HEK293T (cell line): Measurements from ENCODE around the gene SIGLEC1.

Experiments used
- CTCF ChIA-PET: fragments of 350-600 bp; formaldehyde crosslinking; extraction: SDS; loops from one replicate; lab custom pipeline; 2021; ENCODE audit warnings: antibody characterized with exemption, inconsistent platforms; lab: Yijun Ruan, JAX
- POLR2A ChIA-PET: fragments of 350-600 bp; formaldehyde crosslinking; extraction: SDS; loops from one replicate; lab custom pipeline; 2020; ENCODE audit warnings: antibody characterized with exemption, inconsistent platforms; lab: Yijun Ruan, JAX
- DNase-seq: peaks from one replicate; pipeline ENCODE4 v3.0.0; 2012; ENCODE audit warnings: mixed read lengths; ENCODE audit errors: extremely low spot score
- ARNT ChIP-seq: fragments of 450-650 bp; IDR thresholded peaks from 2 replicates; pipeline ENCODE4 v1.6.1; 2017; ENCODE audit warnings: mild to moderate bottlenecking
- BHLHE40 ChIP-seq: fragments of 450-650 bp; IDR thresholded peaks from 2 replicates; pipeline ENCODE4 v1.6.1; 2016; ENCODE audit warnings: mild to moderate bottlenecking, moderate library complexity, borderline replicate concordance
- CTBP1 ChIP-seq: fragments of 450-650 bp; IDR thresholded peaks from 2 replicates; pipeline ENCODE4 v1.6.1; 2016; ENCODE audit warnings: borderline replicate concordance
- ELF4 ChIP-seq: fragments of 450-650 bp; IDR thresholded peaks from 2 replicates; pipeline ENCODE4 v1.6.1; 2017; ENCODE audit warnings: antibody characterized with exemption
- FOXA1 ChIP-seq: fragments of 450-650 bp; IDR thresholded peaks from 2 replicates; pipeline ENCODE4 v1.6.1; 2016; ENCODE audit warnings: mild to moderate bottlenecking
- FOXK2 ChIP-seq: fragments of 450-650 bp; IDR thresholded peaks from 2 replicates; pipeline ENCODE4 v1.6.1; 2016; ENCODE audit warnings: mild to moderate bottlenecking
- FOXM1 ChIP-seq: fragments of 450-650 bp; IDR thresholded peaks from 2 replicates; pipeline ENCODE4 v1.6.1; 2017; ENCODE audit warnings: mild to moderate bottlenecking, borderline replicate concordance
- HDGF ChIP-seq: fragments of 450-650 bp; IDR thresholded peaks from 2 replicates; pipeline ENCODE4 v1.6.1; 2017; ENCODE audit warnings: antibody characterized with exemption, borderline replicate concordance
- L3MBTL2 ChIP-seq: fragments of 450-650 bp; conservative IDR thresholded peaks from 2 replicates; pipeline ENCODE4 v1.6.1; 2016; ENCODE audit warnings: mild to moderate bottlenecking
- LEF1 ChIP-seq: fragments of 450-650 bp; IDR thresholded peaks from 2 replicates; pipeline ENCODE4 v1.6.1; 2017; ENCODE audit warnings: mild to moderate bottlenecking, borderline replicate concordance
- NFRKB ChIP-seq: fragments of 450-650 bp; IDR thresholded peaks from 2 replicates; pipeline ENCODE4 v1.6.1; 2016; ENCODE audit warnings: mild to moderate bottlenecking, moderate library complexity
- PKNOX1 ChIP-seq: fragments of 450-650 bp; IDR thresholded peaks from 2 replicates; pipeline ENCODE4 v1.6.1; 2016
- SP1 ChIP-seq: fragments of 450-650 bp; IDR thresholded peaks from 2 replicates; pipeline ENCODE4 v1.6.1; 2017
- SUZ12 ChIP-seq: fragments of 450-650 bp; IDR thresholded peaks from 2 replicates; pipeline ENCODE4 v1.6.1; 2016; ENCODE audit warnings: mild to moderate bottlenecking
- TARDBP ChIP-seq: fragments of 450-650 bp; IDR thresholded peaks from 2 replicates; pipeline ENCODE4 v1.6.1; 2016
- ZNF384 ChIP-seq: fragments of 450-650 bp; IDR thresholded peaks from 2 replicates; pipeline ENCODE4 v1.6.1; 2016

Gene SIGLEC1

DNA sequence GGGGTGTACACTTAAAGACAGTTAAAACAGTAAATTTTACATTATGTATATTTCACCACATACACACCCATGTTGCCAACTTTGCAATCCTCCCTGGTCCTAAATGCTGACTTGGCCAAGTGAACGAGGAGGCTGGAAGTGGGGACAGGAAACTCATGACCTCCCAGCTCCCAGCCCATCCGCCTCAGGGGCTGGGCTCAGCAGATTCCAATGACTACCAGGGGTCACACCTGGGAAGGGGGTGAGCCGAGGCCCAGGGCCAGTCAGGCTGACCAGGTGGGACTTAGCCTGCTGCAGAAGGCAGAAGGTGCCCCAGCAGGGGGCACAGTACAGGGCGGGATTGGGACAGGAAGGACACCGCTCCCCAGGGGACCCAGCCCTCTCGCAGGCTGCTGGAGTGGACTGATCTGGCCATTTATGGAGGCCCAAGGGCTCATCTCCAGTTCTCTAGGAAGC is 2.4 kb downstream of the SIGLEC1 start:
- DNase-seq: no peak
- TF ChIP-seq ZNF384: no peak
- no peak for TF ChIP-seq FOXM1
- no peak for TF ChIP-seq LEF1
- no peak for TF ChIP-seq BHLHE40
- no peak for TF ChIP-seq SP1
- TF ChIP-seq L3MBTL2: no peak
- TF ChIP-seq ARNT: no peak
- no peak for TF ChIP-seq HDGF
- TF ChIP-seq SUZ12: no peak
- no peak for TF ChIP-seq TARDBP
- TF ChIP-seq ELF4: no peak
- no peak for TF ChIP-seq FOXA1
- TF ChIP-seq CTBP1: no peak
- no peak for TF ChIP-seq PKNOX1
- no peak for TF ChIP-seq FOXK2
- no peak for TF ChIP-seq NFRKB
- POLR2A ChIA-PET: interaction anchor here (1.2 to 1.4 kb wide), 2 partner anchors 22 to 35 kb away, joined by 5 to 6 read pairs; no protein-coding TSS in a partner anchor
- CTCF ChIA-PET: interaction anchor here (0.5 to 2.6 kb wide), 13 partner anchors 11 to 237 kb away, joined by 3 to 28 read pairs (median 5); no protein-coding TSS in a partner anchor

DNA sequence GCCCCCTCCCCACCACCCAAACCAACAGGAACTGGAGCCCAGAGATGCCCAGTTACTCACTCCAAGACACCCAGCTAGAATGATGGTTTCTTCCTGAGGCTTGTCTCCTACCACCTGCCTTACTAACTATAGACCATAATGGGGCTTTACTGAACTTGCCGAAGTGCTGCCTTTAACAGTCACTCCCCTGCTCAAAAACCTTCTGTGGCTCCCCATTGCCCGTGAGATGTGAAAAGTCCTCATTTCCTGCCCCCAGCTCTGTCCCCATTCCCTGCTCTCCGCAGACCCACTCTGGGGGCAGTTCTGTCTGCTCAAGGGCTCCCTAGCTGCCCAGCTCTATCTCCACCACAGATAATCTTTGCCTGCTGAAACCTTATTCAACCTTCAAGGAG is 4.9 kb downstream of the SIGLEC1 start:
- CTCF ChIA-PET: interaction anchor here (0.9 to 1.6 kb wide), 3 partner anchors 9 to 144 kb away, joined by 3 to 5 read pairs (median 5); no protein-coding TSS in a partner anchor
- TF ChIP-seq CTBP1 (no peak), ARNT (no peak), BHLHE40 (no peak), PKNOX1 (no peak), FOXK2 (no peak), ELF4 (no peak), FOXA1 (no peak), SP1 (no peak), ZNF384 (no peak), HDGF (no peak), SUZ12 (no peak), L3MBTL2 (no peak), NFRKB (no peak), FOXM1 (no peak)
- POLR2A ChIA-PET: interaction anchor here (0.5 to 0.9 kb wide), 2 partner anchors 33 to 544 kb away, joined by 3 to 4 read pairs; no protein-coding TSS in a partner anchor
- no peak for DNase-seq

GRCh38 chr20:3706774-3707507 is 5.5 kb downstream of the SIGLEC1 start:
- ChIA-PET CTCF (interaction anchor here (0.9 to 1.6 kb wide), 3 partner anchors 9 to 144 kb away, joined by 3 to 5 read pairs (median 5); no protein-coding TSS in a partner anchor), POLR2A (interaction anchor here (0.5 to 0.7 kb wide), 2 partner anchors 29 to 543 kb away, joined by 3 to 4 read pairs; no protein-coding TSS in a partner anchor)
- TF ChIP-seq BHLHE40: no peak
- TF ChIP-seq FOXM1: no peak
- no peak for TF ChIP-seq LEF1
- TF ChIP-seq HDGF: no peak
- TF ChIP-seq PKNOX1: no peak
- DNase-seq: no peak

- ChIA-PET CTCF (interaction anchor here (1.1 kb wide), 1 partner anchor 154 kb away, joined by 4 read pairs; no protein-coding TSS in a partner anchor), POLR2A (interaction anchor here (0.7 kb wide), 1 partner anchor 28 kb away, joined by 3 read pairs; no protein-coding TSS in a partner anchor)
- DNase-seq: no peak
- TF ChIP-seq FOXM1 (no peak), L3MBTL2 (no peak), SP1 (no peak), CTBP1 (no peak), ELF4 (no peak), HDGF (no peak)
Observed at GRCh38 chr20:3705970-3706739, 6.2 kb downstream of the SIGLEC1 start.

DNA sequence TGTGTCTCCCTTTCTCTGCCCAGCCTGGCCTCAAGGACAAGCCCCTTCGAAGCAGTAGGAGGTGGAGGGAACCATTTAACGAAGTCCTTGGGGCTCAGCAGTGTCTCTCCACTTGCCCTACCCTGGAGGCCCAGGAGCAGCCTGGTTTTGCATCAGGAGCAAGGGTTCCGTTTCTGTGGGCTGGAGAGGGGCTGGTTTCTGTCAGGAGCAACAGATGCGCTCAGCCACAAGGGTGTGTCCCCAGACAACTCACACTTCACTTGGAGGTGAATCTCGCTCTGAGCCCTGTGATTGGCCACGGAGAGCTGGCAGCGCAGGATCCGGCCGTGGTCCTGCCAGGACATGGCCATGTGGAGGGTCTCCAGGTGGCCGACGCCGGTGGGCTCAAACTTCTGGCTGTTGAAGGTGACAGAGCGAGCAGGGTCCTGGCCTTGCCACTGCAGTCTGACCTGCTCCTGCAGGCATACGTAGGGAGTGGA is 6.9 kb downstream of the SIGLEC1 start:
- CTCF ChIA-PET: interaction anchor here (0.6 to 1.1 kb wide), 2 partner anchors 80 to 155 kb away, joined by 3 to 4 read pairs; no protein-coding TSS in a partner anchor
- POLR2A ChIA-PET: no interaction called here
- no peak for TF ChIP-seq TARDBP
- TF ChIP-seq FOXM1: no peak
- TF ChIP-seq FOXA1: no peak
- TF ChIP-seq ARNT: no peak
- no peak for TF ChIP-seq CTBP1
- TF ChIP-seq BHLHE40: no peak
- TF ChIP-seq NFRKB: no peak
- TF ChIP-seq SUZ12: no peak
- TF ChIP-seq ELF4: no peak

More for the DNA sequence above, 6.9 kb downstream of the SIGLEC1 start:
- DNase-seq: no peak
